Activated CD8-positive, alpha-beta memory T cell treated with anti-CD3 and anti-CD28 coated beads for 1 hour (primary cell): ENCODE measurements around the gene SEZ6L.

Source experiments
- DNase-seq, 2 donors: peaks; one replicate each; pipeline ENCODE4 v3.0.0-alpha.2; 2020; ENCODE audit warnings: low read depth in 1 of 2; ENCODE audit errors: extremely low read depth in 1 of 2

The SEZ6L gene

DNA sequence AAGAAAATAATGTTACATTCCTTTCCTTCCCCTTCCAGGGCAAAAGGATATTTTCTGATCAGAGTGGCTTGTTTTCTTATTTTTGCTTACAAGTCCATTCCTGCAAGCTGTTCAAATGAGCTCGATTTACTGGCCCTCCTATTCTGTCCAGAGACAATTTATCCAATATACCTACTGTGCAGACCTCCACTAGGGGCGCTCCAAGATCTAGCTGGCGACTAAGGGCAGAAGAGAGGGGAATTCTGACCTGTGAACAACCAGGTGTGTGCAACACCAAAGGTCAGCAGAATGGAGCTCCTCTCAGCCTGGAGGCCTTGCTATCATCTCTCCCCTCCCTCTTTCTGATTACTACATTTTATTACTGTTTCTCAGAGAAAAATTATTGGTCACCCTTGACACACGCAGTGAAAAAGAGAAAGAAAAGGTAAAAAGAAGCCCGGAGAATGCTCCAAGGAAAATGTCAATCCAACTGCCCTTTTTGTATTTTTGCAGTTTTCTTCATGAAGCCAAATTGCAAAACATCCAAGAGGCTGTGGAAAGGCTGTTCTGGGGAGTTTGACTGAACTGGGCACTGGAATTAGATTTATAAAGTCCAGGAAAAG lies 3.2 kb downstream of the SEZ6L start:
- DNase-seq, result no peak

DNA sequence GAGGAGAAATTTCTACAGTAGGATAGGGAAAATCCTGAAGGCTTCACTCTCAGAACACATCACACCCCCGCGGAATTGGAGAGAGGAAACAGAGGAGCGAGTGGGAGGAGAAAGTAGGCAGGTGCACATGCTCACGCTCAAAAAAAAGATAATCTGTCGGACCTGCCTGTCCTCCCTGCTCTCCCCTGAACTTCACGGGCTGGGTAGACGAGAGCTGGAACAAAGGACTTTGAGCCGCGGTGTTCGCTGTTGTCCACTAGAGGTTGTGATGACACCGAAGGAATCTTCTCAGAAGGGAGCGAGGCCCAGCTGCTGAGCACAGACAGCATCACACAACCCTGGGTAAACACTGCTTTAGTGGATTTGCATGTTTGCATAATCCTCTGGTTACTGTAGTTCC lies 5.0 kb downstream of the SEZ6L start:
- DNase-seq, result no peak

DNA sequence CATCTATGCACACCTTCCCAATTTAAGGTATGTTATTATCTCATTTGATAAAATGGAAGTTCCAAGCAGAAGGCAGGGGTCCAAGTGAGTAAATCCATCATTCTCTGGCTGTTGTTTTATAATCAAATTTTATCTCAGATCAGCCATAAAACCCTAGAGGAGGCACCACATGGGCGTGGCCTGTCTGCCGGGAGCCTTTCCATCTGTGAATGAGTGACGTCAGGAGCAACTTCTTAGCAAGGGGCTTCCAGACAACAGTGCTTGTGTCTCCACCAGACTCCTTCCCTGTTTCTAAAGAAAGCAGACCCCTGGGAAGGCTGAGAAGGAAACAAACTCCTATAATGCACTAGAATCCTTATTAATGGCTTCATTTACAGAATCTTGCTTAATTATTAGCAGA lies 13.5 kb downstream of the SEZ6L start:
- DNase-seq, result no peak

DNA sequence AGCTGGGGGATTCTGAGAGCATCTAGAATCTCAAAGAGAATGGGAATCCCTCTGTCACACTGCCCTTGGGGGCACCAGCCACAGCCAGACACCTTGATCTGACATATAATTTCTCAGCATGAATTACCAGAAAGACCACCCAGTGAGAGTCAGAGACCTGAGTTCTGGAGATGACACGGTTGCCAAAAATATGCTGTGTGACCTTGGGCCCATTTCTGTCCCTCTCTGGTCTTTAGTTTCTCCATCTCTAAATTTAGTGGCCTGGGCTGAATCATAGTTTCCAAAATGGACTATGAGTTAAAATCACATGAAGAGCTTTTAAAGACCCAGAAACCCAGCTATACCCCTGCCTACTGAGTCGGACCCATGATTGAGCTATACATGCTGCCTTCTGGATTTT lies 15.9 kb downstream of the SEZ6L start:
- DNase-seq, result no peak

DNA sequence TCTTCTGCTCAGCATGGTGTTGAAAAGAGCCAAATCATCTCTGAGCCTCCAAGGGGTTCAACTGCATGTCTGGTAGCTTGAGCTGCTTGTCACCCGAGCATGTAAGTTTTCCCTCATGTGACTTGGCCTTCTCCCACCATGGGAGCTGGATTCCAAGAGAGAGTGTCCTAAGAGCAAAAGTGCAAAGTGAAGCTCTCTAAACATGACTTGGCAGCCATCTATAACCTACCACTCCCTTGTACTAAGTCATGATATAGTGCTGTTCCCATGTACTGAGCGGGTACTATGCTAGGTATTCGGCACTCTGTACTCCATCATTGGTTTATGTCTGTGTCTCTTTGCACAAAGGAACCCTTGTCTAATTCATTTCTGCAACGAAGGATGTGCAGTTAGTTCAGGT lies 19.1 kb downstream of the SEZ6L start:
- no peak for DNase-seq

DNA sequence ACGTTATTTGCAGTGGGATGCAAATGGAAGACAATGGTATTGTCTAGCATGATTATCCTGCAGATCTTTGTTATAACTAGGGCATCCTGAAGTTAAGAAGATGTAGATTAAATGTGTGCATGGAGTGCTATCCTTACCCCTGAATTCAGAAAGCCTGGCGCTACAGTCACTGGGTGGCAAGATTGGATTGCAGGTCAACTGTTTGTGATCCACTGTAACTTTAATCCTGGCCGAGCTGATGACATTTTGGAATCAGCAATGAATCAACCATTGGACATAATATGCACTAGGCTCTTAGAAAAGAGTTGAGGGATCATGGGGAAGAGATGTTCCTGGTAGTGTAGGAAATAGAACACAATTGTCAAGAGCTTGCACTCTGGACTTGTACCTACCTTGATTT lies 25.1 kb downstream of the SEZ6L start:
- no peak for DNase-seq

DNA sequence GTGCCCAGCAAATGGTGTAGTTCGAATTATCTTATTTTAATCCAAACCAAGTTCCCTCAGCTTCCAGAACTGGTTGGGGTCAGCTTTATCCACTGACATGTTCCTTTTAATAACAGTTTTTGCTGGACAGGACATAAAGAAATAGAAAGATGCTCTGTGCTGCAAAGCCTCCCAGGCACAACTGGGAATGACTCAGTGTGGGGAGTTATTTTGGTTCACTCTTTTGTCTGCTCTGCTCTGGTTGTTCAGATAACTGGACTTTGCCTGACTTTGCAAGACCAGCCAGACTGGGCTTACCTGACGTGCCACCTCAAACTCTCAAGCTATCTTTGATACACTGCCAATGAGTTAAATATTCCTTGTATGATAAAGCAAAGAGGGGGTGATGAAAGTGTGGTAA lies 25.6 kb downstream of the SEZ6L start:
- DNase-seq, result no peak

DNA sequence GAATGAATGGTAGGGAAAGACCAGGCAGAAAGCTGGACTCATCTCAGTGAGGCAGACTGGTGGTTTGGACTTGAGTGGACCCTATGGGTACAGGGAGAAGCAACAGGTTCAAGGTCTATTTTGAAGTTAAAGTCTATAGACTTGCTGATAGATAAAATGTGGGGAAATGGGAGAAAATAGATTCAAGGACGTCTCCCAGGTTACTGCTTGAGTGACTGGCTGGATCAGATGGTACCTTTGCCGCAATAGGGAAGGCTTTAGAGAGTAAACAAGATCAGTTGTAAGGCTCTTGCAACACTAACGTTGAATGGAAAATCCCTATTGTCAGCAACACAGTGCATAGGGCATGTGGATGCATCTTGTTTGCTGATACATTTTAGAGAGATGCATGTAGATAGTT lies 27.4 kb downstream of the SEZ6L start:
- no peak for DNase-seq

DNA sequence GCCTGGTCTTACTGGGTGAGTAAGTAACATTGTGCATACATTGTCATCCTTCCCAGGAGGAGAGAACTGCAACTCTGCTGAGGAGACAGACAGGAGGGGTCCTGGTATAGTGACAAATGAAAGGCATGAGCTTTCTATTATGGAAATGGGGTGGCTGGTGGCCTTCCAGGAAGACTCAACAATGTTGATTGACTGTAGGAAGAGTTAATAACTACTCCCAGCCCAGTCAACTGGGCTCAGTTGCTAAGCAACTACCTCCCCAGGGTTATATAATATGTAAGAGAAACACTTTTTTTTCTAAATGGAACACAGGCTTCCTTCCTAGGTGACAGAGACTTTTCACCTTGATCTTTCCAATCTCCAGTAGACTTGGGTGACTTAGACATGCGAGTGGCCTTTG lies 28.2 kb downstream of the SEZ6L start:
- DNase-seq, result no peak

DNA sequence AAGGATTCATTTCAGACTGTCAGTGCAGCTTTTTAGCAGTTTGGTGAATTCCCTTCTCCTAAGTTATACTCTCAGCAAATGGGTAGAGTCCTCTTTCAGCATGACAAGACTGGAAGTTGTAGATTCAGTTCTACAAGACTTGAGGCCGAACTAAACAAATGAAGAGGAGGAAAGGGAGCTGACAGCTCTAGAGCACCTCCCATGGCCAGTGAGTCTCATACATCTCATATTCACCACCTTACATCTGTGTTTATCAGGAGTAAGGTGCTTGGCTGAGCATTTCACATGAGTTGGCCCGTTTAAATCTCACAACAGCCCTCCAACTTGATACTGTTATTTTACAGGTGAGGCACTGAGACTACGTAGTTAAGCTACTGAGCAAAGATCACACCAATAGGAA lies 30.4 kb downstream of the SEZ6L start:
- no peak for DNase-seq

DNA sequence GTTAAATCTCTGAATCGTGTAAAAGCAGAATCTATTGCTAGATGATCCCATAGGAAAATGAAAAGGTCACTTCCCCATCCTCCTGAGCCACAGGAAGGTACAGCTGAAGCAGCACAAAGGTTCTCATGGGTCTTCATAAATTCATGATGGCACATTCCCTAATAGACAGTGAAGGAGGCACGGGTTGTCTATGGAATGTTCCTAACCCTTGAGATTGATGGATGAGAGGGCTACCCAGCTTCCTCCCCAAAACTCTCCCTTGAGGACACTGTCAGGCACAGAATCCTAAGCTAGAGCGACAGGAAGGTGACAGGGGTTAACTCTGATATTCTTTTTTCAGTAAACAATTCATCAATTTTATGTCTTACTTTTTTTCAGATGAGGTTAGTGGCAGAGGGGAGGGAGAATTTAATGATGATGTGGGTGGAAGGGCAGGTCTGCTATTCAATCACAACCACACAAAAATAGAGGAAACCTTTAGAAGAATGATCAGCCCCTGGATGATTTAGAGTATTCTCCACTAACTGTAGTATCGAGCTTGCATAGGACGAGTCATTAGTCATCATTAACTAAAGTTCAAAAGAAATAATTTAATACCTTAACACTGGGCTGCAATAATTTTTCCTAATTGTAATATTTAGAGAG lies 33.1 kb downstream of the SEZ6L start:
- no peak for DNase-seq

DNA sequence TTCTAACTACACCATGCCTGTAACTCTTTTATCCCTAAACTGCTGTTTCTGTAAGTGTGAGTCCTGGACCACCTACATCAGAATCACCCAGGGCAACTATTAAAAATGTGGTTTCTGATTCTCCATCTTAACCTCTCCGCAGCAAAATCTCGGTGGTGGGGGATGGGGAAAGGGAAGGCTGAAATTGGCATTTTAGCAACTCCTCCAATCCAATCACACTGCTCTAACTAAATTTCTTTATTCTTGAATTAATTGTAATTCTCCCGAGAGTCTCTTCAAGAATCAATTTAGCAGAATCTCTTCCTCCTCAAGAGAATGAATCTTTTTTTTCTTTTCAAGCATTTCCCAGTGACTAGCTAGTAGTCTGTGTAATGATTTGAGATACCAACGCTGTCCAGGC lies 36.2 kb downstream of the SEZ6L start:
- DNase-seq, result no peak

DNA sequence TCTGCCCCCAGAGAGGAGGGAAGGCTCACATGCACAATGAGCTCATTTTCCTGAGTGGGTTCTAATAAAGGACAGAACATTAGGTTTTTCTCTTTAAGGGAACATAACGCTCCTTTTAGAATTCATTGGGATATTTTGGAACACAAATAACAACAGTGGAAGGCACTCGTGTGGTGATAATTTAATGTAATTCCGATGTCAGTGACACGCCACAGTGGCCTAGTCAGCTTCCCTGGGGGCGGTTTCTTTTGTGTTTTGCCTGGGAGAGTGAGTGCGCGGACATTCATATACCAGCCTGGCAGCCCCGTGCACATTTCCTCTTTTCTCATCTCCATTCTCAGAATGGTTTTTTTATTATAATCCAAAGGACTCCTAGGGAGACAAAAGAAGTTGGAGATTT lies 41.1 kb downstream of the SEZ6L start:
- DNase-seq, result no peak

DNA sequence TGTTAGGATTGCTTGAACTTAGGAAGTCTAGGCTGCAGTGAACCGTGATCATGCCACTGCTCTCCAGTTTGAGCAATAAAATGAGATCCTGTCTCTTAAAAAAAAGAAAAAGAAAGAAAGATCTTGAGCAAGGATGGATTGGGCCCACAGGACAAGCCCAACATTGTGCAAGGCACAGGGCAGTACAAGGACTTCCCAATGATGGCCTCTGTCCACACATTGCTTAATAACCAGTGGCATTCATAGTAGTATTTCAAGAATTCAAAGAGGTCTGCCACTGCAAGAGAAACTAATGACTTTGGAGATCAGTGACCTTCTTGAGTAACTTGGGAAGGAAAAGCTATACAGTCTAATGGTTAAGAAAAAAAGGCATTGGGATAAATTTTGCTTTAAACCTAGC lies 44.6 kb downstream of the SEZ6L start:
- no peak for DNase-seq

DNA sequence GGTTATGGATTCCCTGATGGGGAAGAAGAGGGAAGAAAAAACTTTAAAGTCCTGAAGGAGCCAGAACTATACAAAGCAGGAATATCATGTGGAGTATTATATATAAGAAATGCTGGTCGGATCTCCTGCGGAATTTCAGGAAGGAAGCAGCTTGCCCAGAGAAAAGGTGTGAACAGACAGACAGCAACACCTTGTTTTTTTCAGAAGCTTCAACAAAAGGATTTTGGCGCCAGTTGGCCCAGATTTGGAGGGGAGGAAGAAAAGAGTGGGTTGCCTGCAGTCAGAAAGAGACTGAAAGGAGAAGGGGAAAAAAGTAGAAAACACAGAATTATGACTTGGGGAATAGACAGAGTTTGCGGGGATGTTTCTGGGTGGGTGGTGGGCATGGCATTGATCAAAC lies 45.2 kb downstream of the SEZ6L start:
- DNase-seq, result no peak

DNA sequence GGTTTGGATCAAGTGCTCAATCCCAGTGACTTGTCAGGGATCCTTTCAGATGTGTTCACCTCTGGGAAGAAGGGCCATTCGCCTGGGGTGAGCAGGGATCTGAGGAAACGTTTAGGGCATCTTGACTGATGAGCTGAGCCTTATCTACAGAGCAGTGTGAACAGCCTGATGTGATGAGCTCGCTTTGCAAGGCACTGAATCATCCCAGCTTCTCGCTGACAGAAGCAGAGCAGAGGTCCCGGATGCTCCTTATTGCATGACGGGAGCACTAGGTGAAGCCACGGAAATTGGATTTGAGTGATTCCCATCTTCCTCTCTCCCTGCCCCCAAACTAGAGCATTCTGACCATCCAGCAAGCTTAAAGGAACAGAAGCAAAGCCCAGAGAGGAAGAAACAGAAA lies 46.5 kb downstream of the SEZ6L start:
- no peak for DNase-seq

DNA sequence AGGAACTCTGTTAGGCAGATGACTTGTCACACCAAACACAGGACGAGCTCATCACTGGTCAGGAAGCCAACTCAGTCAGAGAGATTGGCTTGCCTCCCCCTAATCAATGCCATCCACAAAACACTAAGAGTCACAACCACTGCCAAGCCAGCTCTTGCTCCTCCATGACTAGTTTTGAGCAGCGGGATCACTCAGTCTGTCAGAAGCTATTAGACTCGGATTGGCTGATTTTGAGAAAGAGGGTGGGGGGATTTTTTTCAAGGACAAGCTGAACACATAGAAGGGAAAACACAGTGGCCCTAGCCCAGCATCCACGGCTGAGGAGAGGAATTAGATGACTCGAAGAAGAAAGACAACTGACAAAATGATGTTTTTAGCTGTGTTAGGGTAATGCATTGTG lies 55.9 kb downstream of the SEZ6L start:
- DNase-seq, result no peak

DNA sequence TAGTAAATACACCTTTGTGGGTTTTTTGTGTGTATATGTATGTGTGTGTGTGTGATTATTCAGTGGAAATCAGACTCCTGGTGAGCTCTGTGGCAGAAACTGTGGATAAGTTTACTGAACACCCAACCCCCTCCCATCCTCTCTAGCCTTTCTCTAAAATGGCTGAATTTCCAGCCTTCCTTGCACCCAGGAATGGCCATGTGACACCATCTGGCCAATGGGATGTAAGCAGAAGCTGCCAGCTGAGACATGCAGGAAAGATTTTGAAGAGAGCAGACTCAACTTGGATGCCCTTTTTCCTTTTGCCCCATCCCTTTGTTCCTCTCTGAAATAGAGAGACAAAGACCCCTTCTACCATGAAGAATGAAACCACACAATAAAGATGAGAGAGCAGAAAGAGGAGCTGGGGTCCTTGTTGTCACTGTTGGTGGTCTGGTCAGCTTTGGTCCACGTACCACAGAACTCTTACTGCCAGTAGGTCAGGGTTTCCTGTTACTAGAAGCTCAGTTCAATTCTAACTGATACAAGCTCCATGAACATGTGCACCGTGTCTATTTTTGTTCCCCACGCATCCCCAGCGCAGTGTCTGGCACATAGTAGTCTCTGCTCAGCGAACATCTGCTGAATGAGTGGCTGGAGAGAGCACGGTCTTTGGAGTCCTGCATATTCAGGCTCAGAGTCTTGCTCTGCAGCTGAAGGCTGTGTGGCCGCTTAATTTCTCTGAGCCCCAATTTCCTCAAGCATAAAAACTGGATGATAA lies 57.5 kb downstream of the SEZ6L start:
- no peak for DNase-seq

DNA sequence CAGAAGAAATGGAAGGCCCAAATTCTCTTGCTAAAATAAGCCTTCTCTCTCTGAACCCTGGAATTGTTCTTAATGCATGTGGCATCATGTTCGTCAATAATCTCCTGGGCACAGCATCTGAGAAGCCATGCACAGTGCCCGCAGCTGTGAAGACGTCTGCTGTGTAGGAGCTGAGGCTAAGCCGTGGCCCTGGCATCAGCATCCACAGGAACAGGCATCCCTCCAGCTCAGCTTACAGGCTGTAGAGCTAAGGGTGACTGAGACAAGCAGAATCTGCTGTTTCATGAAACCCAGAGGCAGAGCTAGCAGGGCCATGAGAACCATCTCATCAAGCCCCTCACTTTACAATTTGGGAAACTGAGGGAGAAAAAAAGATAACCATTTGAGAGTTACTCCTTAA lies 60.6 kb downstream of the SEZ6L start:
- no peak for DNase-seq

DNA sequence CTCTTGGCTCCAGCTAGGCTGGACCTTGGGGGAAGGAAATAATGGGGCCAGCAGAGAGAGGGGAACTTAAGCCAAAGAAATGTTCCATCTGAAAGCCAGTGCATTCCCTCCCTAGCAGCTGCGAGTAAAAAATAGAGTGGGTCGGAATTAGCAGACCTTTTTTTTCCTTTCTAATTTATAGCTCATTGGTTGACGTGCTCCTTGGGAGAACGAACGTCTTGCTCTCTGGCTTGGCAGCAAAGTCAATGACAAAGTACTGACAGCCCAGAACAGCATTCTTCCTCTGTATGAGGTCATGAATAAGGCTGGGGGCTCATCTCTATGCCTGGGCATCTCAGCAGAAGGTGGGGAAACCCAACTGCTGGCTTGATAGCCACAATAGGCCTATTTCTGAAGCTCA lies 65.0 kb downstream of the SEZ6L start:
- DNase-seq, result no peak

DNA sequence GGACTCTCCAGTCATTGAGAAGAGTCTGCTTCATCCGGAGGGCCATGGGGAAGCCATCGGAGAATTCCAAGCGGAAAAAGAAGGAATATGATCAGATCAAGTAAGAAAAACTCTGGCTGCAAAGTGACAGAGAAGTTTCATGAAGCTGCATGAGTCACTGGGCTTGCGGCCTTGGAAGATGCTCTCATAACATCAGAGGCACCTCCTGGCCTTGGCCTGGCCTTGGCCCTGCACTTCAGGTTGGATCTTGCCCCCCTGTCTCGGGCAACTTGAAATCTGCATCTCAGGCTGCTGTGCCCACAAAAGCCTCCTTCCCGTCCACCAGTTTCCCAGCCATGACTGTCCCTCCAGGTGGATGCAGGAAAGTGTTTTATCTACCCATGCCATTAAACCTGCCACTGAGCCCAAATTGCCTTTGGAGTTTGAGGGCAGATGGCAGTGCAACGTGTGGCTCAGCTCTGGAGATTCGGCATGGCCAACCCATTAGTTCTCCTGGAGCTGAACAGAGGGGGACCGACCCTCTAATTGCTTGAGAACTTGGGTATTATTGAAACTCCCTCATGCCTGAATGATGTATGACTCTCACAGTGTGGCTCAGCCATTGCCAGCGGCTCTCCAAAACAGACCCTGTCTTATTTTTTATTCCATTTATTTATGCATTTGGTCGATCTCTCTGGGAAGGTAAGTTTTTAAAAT lies 66.7 kb downstream of the SEZ6L start:
- no peak for DNase-seq

DNA sequence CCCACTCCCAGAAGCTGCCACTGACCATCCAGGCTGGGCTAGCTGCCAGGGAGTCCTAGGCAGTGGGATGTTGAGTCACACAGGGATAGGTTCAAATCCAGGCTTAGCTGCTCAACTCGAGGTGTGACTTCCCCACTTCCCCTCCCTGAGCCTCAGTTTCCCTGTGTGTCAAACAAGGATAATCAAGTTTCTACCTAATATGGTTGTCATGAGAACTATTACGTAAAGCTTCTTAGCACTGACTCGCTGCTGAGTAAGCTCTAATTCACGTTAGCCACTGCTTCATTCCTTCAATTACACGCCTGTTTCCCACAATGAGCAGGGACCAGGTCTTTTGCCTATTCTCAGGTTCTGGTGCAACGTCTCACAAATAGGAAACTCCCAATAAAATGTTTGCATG lies 67.7 kb downstream of the SEZ6L start:
- DNase-seq, result no peak
